IMR-90 (cell line): Measurements from ENCODE around the gene DNAH17. TPM values are rescaled to one million over a fixed set of nuclear protein-coding genes. Genes with fewer than 3 reads are reported as not detected.

ENCODE experiments used
- ATAC-seq: fragments of 200-7000 bp; cut with Tn5 transposase; 2 replicates; pipeline ENCODE4 v1.9.1; 2020; ENCODE audit warnings: low read depth, mild to moderate bottlenecking, moderate library complexity
- BruUV-seq: library from RNA; stranded (reverse); fragments of 400-500 nt; replicated peaks from 2 replicates; lab custom pipeline; 2021; lab: Mats Ljungman, UMichigan
- CTCF ChIA-PET: fragments of 300-600 bp; formaldehyde crosslinking; extraction: SDS; loops from one replicate; lab custom pipeline; 2021; ENCODE audit warnings: antibody characterized with exemption; lab: Yijun Ruan, JAX
- POLR2A ChIA-PET: fragments of 300-600 bp; sonication (Branson Sonifier 250); formaldehyde crosslinking; loops from one replicate; lab custom pipeline; 2022; ENCODE audit warnings: antibody characterized with exemption; ENCODE audit not compliant: unreplicated experiment; lab: Charles Lee
- DNase-seq: peaks from one replicate; pipeline ENCODE4 v3.0.0; 2013
- H2AFZ ChIP-seq: replicated peaks from 2 replicates; pipeline ENCODE3; 2013; ENCODE audit warnings: low read length, mild to moderate bottlenecking; ENCODE audit not compliant: poor library complexity
- H2AK5ac ChIP-seq: 2 replicates; pipeline ENCODE4 v1.6.1; 2013; ENCODE audit warnings: low read depth, low read length, inconsistent platforms
- H2AK9ac ChIP-seq: replicated peaks from 2 replicates; pipeline ENCODE3; 2013; ENCODE audit warnings: mild to moderate bottlenecking, low read depth, low read length, moderate library complexity; ENCODE audit not compliant: poor library complexity
- H2BK120ac ChIP-seq: 2 replicates; pipeline ENCODE4 v1.6.1; 2013; ENCODE audit warnings: low read depth, low read length, inconsistent platforms
- H2BK15ac ChIP-seq: 3 replicates; pipeline ENCODE4 v1.6.1; 2013; ENCODE audit warnings: low read depth, low read length, inconsistent platforms
- H2BK20ac ChIP-seq: 2 replicates; pipeline ENCODE4 v1.6.1; 2013; ENCODE audit warnings: low read depth, mild to moderate bottlenecking, inconsistent platforms, low read length, moderate library complexity
- H2BK5ac ChIP-seq: 2 replicates; pipeline ENCODE4 v1.6.1; 2013; ENCODE audit warnings: mild to moderate bottlenecking, low read depth, low read length, inconsistent platforms; ENCODE audit not compliant: poor library complexity, severe bottlenecking
- H3K14ac ChIP-seq: replicated peaks from 2 replicates; pipeline ENCODE4 v1.6.1; 2013; ENCODE audit warnings: low read depth, low read length, inconsistent platforms
- H3K18ac ChIP-seq: 2 replicates; pipeline ENCODE4 v1.6.1; 2013; ENCODE audit warnings: low read depth, low read length, control low read depth
- H3K23ac ChIP-seq: 2 replicates; pipeline ENCODE4 v1.6.1; 2013; ENCODE audit warnings: low read depth, low read length, inconsistent platforms
- H3K27ac ChIP-seq: 2 replicates; pipeline ENCODE4 v1.5.1; 2013; ENCODE audit warnings: mild to moderate bottlenecking, control low read depth, low read length; ENCODE audit not compliant: insufficient read depth
- H3K27me3 ChIP-seq: 2 replicates; pipeline ENCODE4 v1.6.1; 2013; ENCODE audit warnings: low read length; ENCODE audit not compliant: control insufficient read depth, insufficient read depth
- H3K36me3 ChIP-seq: 2 replicates; pipeline ENCODE4 v1.6.1; 2013; ENCODE audit warnings: low read length, mixed read lengths; ENCODE audit not compliant: control insufficient read depth, insufficient read depth
- H3K4ac ChIP-seq: 2 replicates; pipeline ENCODE4 v1.6.1; 2013; ENCODE audit warnings: low read depth, low read length, inconsistent platforms
- H3K4me1 ChIP-seq: 2 replicates; pipeline ENCODE4 v1.6.1; 2013; ENCODE audit warnings: low read length, mixed read lengths; ENCODE audit not compliant: control insufficient read depth, insufficient read depth
- H3K4me2 ChIP-seq: 2 replicates; pipeline ENCODE4 v1.6.1; 2013; ENCODE audit warnings: low read depth, mild to moderate bottlenecking, control low read depth, low read length, moderate library complexity
- H3K4me3 ChIP-seq: 2 replicates; pipeline ENCODE4 v1.5.1; 2013; ENCODE audit warnings: low read depth, mild to moderate bottlenecking, control low read depth, low read length, moderate library complexity; ENCODE audit not compliant: insufficient read depth
- H3K56ac ChIP-seq: 2 replicates; pipeline ENCODE4 v1.6.1; 2013; ENCODE audit warnings: low read length, inconsistent platforms; ENCODE audit not compliant: insufficient read depth; ENCODE audit errors: extremely low read depth
- H3K79me1 ChIP-seq, 2 experiments: 2 replicates each; pipeline ENCODE4 v1.6.1; 2013; ENCODE audit warnings: low read length in 2 of 2, inconsistent platforms in 1 of 2, low read depth in 1 of 2
- H3K9ac ChIP-seq: 2 replicates; pipeline ENCODE4 v1.6.1; 2013; ENCODE audit warnings: low read depth, low read length, control low read depth
- H3K9me1 ChIP-seq: 2 replicates; pipeline ENCODE4 v1.6.1; 2013; ENCODE audit warnings: low read length, inconsistent platforms; ENCODE audit not compliant: insufficient read depth
- H3K9me3 ChIP-seq: 2 replicates; pipeline ENCODE4 v1.6.1; 2013; ENCODE audit warnings: low read length; ENCODE audit not compliant: control insufficient read depth, insufficient read depth
- H4K20me1 ChIP-seq: 2 replicates; pipeline ENCODE4 v1.6.1; 2013; ENCODE audit warnings: low read length, inconsistent platforms; ENCODE audit not compliant: insufficient read depth
- H4K5ac ChIP-seq: 2 replicates; pipeline ENCODE4 v1.6.1; 2013; ENCODE audit warnings: mild to moderate bottlenecking, low read depth, low read length, control low read depth
- H4K8ac ChIP-seq, 2 experiments: 2 replicates each; pipeline ENCODE4 v1.6.1; 2013; ENCODE audit warnings: low read depth in 2 of 2, low read length in 2 of 2, control low read depth in 1 of 2, inconsistent platforms in 1 of 2
- H4K91ac ChIP-seq: 2 replicates; pipeline ENCODE4 v1.6.1; 2013; ENCODE audit warnings: low read depth, low read length, inconsistent platforms; ENCODE audit not compliant: insufficient read depth
- CTCF ChIP-seq: conservative IDR thresholded peaks from 2 replicates; pipeline ENCODE4 v1.5.1; 2012; ENCODE audit warnings: mild to moderate bottlenecking, low read depth, low read length, improper control_type of control experiment
- ELK1 ChIP-seq: fragments of 150-350 bp; IDR thresholded peaks from 2 replicates; pipeline ENCODE4 v1.6.1; 2016; ENCODE audit warnings: low read depth, mild to moderate bottlenecking, low read length, moderate library complexity, borderline replicate concordance
- WGBS, 2 experiments: methylation state at CpG; one replicate each; pipeline versions ENCODE4 v1.1.5 to v1.1.7; 2013; ENCODE audit warnings: missing lambda C conversion rate in 2 of 2; ENCODE audit not compliant: insufficient read length in 1 of 2; ENCODE audit errors: extremely low coverage in 2 of 2; 5-methylcytosine and 5-hydroxymethylcytosine counted together
- dilution Hi-C: fragments of 300-500 bp; cut with HindIII; formaldehyde crosslinking; loops from one replicate; pipeline ENCODE4 v1.14.3; 2018; ENCODE audit warnings: low sequenced_read_pairs; ENCODE audit not compliant: unreplicated experiment
- in situ Hi-C: fragments of 300-500 bp; cut with MboI; formaldehyde crosslinking; loops from 3 replicates; pipeline ENCODE4 v1.14.3; 2019; ENCODE audit warnings: low sequenced_read_pairs, inconsistent platforms, mixed read lengths
- intact Hi-C: fragments of 100-400 bp; cut with micrococcal nuclease; formaldehyde crosslinking; loops from 2 replicates; pipeline ENCODE4 v1.10.0; 2022
- polyA plus RNA-seq, 3 experiments: library from polyadenylated mRNA; depleted of rRNA; stranded (reverse); fragments of >200 nt; gene quantifications; 2 replicates each; pipeline ENCODE4 v1.2.3, GENCODE V29; 2012; ENCODE audit warnings: low replicate concordance in 1 of 3
- total RNA-seq: library from RNA; depleted of rRNA; stranded (reverse); fragments of >200 nt; gene quantifications from 2 replicates; pipeline ENCODE4 v1.2.3, GENCODE V29; 2012

DNAH17 gene
- total and polyA plus RNA-seq, 2 of the 4 experiments (the other 2 are of a cell fraction), result not detected

- no TSS peak for BruUV-seq
- no peak overlapping the region for H3K4me3 ChIP-seq
- H3K9me3 ChIP-seq, result no peaks in the 10 kb centered on the region
- no peak overlapping the region for H3K56ac ChIP-seq
- H3K9me1 ChIP-seq, result 0 out of 2 replicates have a peak, but pooled peaks cover 7% of the 10 kb centered on the region
- H3K14ac ChIP-seq, result no peak overlapping the region
- 76% methylated on average over 4 of the region's 10 CpGs; no CpG with 5 or more reads in 1 of the 2 experiments for WGBS, 2 experiments
- no peak overlapping the region for H2BK120ac ChIP-seq
- ATAC-seq (no peak), DNase-seq (no peak)
- in situ Hi-C loops (no loop called here), intact Hi-C loops (no loop called here), dilution Hi-C loops (no loop called here)
- TF ChIP-seq CTCF, result no peak
- no peak for TF ChIP-seq ELK1
- peaks cover 5% of the 10 kb centered on the region; the same call in 1 of the 2 replicates for H3K27me3 ChIP-seq
- H2AK5ac ChIP-seq, result no peak overlapping the region
- no peak overlapping the region for H4K8ac ChIP-seq
- peaks cover 8% of the 10 kb centered on the region; the same call in 1 of the 2 replicates for H3K4me1 ChIP-seq
- H3K23ac ChIP-seq, result no peak overlapping the region
- no peaks in the 10 kb centered on the region for H3K36me3 ChIP-seq
- H2BK5ac ChIP-seq, result no peak overlapping the region
- ChIA-PET CTCF (interaction anchor here (0.6 to 1.2 kb wide), 2 partner anchors 10 to 13 kb away, joined by 3 read pairs; no protein-coding TSS in a partner anchor), POLR2A (interaction anchor here (0.6 kb wide), 1 partner anchor 121 kb away, joined by 6 read pairs; no protein-coding TSS in a partner anchor)
- no peak overlapping the region for H2BK20ac ChIP-seq
- no peak overlapping the region for H2AFZ ChIP-seq
- no peaks in the 10 kb centered on the region for H4K20me1 ChIP-seq
- no peak overlapping the region; the same call in 1 of the 2 replicates for H3K18ac ChIP-seq
- no peak overlapping the region; the same call in 1 of the 2 replicates for H3K4me2 ChIP-seq
- no peak overlapping the region for H3K27ac ChIP-seq
- no peak overlapping the region; the same call in 1 of the 2 replicates for H3K4ac ChIP-seq
- H4K91ac ChIP-seq, result no peak overlapping the region
- no peak overlapping the region for H4K5ac ChIP-seq
- no peak overlapping the region for H2AK9ac ChIP-seq
- no peak overlapping the region for H3K9ac ChIP-seq
- no peaks in the 10 kb centered on the region for H3K79me1 ChIP-seq
- H2BK15ac ChIP-seq, result no peak overlapping the region
Observed at GRCh38 chr17:78610951-78611511, 33.8 kb upstream of the DNAH17 start.
